Type B pancreatic cell (in vitro differentiated cells): Measurements from ENCODE around the gene USP24. TPM values are rescaled to one million over a fixed set of nuclear protein-coding genes. Genes with fewer than 3 reads are reported as not detected.

ENCODE experiments used
- DNase-seq: peaks from one replicate; pipeline ENCODE4 v3.0.0; 2021; ENCODE audit warnings: mixed read lengths; ENCODE audit not compliant: unreplicated experiment; ENCODE audit errors: extremely low spot score
- H3K27ac Mint-ChIP-seq: 2 replicates; pipeline ENCODE4 v1.8.0; 2021; ENCODE audit warnings: mild to moderate bottlenecking, mixed read lengths
- H3K27me3 Mint-ChIP-seq: 2 replicates; pipeline ENCODE4 v1.8.0; 2021; ENCODE audit warnings: mixed read lengths
- H3K36me3 Mint-ChIP-seq: 2 replicates; pipeline ENCODE4 v1.8.0; 2021; ENCODE audit warnings: mixed read lengths
- H3K4me1 Mint-ChIP-seq: one replicate; pipeline ENCODE4 v1.8.0; 2021; ENCODE audit warnings: mixed read lengths; ENCODE audit not compliant: unreplicated experiment
- H3K4me3 Mint-ChIP-seq: 2 replicates; pipeline ENCODE4 v1.8.0; 2021; ENCODE audit warnings: mild to moderate bottlenecking, mixed read lengths
- H3K9me3 Mint-ChIP-seq: 2 replicates; pipeline ENCODE4 v1.8.0; 2021; ENCODE audit warnings: mixed read lengths
- total RNA-seq: library from RNA; stranded (reverse); gene quantifications from 2 replicates; pipeline ENCODE4 v1.2.1, GENCODE V29; 2021; ENCODE audit warnings: low replicate concordance
- TF ChIP-seq, protein P1 (sequence below): fragments of 200-600 bp; sonication (generic); conservative IDR thresholded peaks from 2 replicates; pipeline ENCODE4 v1.5.0; 2021; ENCODE audit warnings: antibody characterized with exemption, mild to moderate bottlenecking

Gene USP24
- total RNA-seq, 1 donor from 2014 or later = 44.5 TPM

DNA sequence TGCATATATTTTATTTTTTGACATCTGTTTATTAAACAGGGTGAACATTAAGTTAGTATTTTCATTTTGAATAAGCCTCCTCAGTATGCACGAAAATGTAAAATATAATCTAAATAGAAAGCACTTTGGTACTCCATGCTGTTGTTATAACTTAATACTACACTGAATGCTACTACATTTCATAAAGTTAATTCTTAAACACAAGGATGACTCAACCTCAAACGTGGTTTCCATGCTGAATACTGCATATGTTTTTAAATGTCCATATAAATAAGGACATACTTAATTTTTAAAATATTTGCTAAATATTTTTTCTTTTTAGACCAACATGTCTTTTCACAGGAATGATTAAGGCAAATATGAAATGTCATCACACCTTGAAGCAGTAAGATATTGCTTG is 83.9 kb downstream of the USP24 start:
- no peak for DNase-seq
- Mint-ChIP-seq H3K4me1 (no peaks in the 10 kb centered on the region), H3K36me3 (peaks cover 41% of the 10 kb centered on the region), H3K4me3 (no peak overlapping the region), H3K9me3 (no peaks in the 10 kb centered on the region), H3K27me3 (no peaks in the 10 kb centered on the region), H3K27ac (no peak overlapping the region)
- TF ChIP-seq, protein P1, sequence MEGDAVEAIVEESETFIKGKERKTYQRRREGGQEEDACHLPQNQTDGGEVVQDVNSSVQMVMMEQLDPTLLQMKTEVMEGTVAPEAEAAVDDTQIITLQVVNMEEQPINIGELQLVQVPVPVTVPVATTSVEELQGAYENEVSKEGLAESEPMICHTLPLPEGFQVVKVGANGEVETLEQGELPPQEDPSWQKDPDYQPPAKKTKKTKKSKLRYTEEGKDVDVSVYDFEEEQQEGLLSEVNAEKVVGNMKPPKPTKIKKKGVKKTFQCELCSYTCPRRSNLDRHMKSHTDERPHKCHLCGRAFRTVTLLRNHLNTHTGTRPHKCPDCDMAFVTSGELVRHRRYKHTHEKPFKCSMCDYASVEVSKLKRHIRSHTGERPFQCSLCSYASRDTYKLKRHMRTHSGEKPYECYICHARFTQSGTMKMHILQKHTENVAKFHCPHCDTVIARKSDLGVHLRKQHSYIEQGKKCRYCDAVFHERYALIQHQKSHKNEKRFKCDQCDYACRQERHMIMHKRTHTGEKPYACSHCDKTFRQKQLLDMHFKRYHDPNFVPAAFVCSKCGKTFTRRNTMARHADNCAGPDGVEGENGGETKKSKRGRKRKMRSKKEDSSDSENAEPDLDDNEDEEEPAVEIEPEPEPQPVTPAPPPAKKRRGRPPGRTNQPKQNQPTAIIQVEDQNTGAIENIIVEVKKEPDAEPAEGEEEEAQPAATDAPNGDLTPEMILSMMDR = no peak

DNA sequence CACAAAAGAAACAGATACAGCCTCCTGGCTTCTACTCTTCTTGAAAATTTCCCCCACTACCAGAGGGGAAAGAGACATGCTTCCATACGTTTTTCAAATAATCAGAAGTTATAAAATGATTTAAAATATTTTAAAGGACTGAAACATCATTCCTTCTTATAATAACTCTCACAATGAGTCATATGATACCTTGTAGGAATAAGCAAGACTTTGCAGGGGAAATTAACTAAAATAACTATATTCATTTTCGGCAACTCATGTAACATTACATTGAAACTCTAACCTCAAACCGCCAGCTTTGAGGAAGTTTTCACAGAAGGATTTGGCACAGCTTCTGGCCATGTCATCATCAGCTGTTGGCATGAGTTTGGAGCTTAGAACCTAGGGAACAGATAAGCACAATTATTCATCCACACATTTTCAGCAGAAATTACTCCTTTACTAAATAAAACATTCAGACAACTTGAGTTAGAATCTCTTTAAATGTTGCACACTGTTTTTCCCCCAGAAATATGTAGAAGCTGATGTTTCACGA is 85.9 kb downstream of the USP24 start:
- H3K4me1 Mint-ChIP-seq = no peaks in the 10 kb centered on the region
- no peak for DNase-seq
- peaks cover 47% of the 10 kb centered on the region for H3K36me3 Mint-ChIP-seq
- H3K4me3 Mint-ChIP-seq = no peak overlapping the region
- TF ChIP-seq, protein P1 = no peak
- H3K27ac Mint-ChIP-seq = no peak overlapping the region
- H3K27me3 Mint-ChIP-seq = no peaks in the 10 kb centered on the region
- no peaks in the 10 kb centered on the region for H3K9me3 Mint-ChIP-seq

DNA sequence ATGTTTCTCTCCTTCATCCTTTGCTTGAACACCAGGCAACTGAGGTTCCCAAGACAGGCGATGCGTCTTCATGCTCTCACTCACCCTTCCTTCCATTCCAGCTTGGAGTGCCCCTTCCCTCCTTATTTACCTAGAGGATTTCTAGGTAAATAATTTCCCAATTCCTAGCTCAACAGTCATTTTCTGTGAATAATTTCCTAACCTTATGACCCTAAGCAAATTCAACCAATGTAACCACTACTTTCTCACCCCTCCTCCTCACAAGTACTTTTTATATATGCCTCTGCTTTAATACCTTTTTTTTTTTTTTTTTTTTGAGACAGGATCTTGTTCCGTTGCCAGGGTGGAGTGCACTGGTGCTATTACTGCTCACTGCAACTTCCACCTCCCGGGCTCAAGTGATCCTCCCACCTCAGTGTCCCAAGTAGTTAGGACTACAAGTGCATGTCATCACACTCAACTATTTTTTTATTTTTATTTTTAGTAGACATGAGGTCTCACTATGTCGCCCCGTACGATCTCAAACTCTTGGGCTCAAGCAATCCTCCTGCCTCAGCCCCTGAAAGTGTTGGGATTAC is 86.7 kb downstream of the USP24 start:
- Mint-ChIP-seq H3K4me3 (no peak overlapping the region), H3K36me3 (peaks cover 47% of the 10 kb centered on the region), H3K27me3 (no peaks in the 10 kb centered on the region), H3K4me1 (no peaks in the 10 kb centered on the region), H3K9me3 (no peaks in the 10 kb centered on the region), H3K27ac (no peak overlapping the region)
- TF ChIP-seq, protein P1 = no peak
- no peak for DNase-seq

DNA sequence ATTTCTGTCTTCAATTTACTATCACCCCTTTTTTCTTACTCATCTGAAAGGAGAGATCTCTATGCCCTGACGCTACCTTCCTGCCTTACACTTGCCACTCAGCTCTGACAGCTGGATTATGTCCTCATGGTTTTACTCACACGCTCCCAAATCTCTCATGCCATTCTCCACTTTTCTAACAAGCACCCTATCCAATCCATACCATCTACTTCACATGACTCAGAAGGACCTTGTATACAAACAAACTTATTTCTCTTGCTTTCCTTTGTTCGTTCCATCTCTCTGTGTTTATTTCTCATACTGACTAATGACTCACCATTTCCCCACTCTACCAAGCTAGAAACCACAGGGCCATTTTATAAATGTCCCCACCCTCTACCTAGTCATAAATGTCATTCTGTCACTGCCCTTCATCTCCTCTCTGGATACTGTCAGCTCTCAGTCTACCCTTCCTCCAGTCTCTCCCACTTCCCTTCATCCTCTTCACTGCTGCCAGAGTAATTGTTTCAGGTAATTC is 87.3 kb downstream of the USP24 start:
- no peak overlapping the region for H3K4me3 Mint-ChIP-seq
- TF ChIP-seq, protein P1 = no peak
- H3K36me3 Mint-ChIP-seq = peaks cover 48% of the 10 kb centered on the region
- DNase-seq = no peak
- H3K27ac Mint-ChIP-seq = no peak overlapping the region
- H3K27me3 Mint-ChIP-seq = no peaks in the 10 kb centered on the region
- no peaks in the 10 kb centered on the region for H3K4me1 Mint-ChIP-seq
- no peaks in the 10 kb centered on the region for H3K9me3 Mint-ChIP-seq

DNA sequence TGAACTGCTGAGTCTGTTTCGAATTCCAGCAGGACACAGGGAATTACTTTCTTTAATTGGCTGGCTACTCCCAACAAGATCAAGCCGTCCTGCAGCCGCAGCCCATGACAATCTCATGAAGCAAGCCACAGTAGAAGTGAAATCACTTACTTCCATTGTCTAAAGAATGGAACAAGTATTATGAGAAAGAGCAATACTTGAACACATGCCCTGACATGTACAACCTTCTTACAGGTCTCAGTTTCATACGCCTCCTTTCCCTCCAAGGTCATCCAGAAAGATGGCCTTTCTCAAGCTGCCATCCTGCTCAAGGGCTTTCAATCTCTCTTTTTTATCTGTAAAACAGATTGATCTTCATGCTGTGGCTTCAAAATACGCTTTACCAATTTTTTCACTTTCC is 90.7 kb downstream of the USP24 start:
- Mint-ChIP-seq H3K4me1 (no peaks in the 10 kb centered on the region), H3K36me3 (peaks cover 49% of the 10 kb centered on the region), H3K9me3 (no peaks in the 10 kb centered on the region), H3K4me3 (no peak overlapping the region), H3K27ac (no peak overlapping the region), H3K27me3 (no peaks in the 10 kb centered on the region)
- DNase-seq = no peak
- TF ChIP-seq, protein P1 = no peak
